Measurements from ENCODE around the gene CAMKK2. TPM values are rescaled to one million over a fixed set of nuclear protein-coding genes. Genes with fewer than 3 reads are reported as not detected.

CAMKK2 gene
- total RNA-seq, 1 experiment from 2014 or later, result 24.7 TPM

DNA sequence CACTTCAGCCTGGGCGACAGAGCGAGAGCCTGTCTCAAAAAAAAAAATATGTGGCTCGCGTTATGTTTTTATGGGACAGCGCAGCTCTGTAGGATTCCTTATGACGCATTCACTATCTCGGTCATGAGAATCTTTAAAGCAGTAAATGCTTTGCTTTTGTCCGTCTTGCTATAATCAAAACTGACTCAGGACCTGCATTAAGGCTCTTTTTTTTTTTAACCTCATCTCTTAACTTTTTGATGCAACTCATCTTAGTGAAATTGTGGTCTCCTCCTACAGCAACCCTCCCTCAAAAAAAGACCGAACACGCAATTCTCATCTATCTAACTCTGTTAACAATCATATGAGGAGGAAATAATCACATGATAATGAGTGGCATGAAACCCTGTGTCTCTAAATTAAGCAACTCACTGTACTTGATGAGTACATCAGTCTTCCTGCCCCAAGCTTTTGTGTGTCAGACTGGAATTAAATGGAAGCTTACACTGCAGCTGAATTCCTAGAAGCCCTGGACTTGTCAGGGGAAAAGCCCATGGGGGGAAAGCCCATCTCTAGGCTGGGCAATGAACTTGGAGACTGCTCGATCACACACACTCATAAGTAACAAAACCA lies 82.2 kb downstream of the CAMKK2 start:
- H3K9me3 ChIP-seq (ENCODE audit: control insufficient read depth, low read depth, low read length), result no peaks in the 10 kb centered on the region
- H4K20me1 ChIP-seq (ENCODE audit: control insufficient read depth, insufficient read depth, insufficient read length), result no peaks in the 10 kb centered on the region
- no peak for DNase-seq
- H3K4me2 ChIP-seq (ENCODE audit: insufficient read depth, insufficient read length, low read length), result no peak overlapping the region
- Mint-ChIP-seq H3K4me1 (peaks cover 7% of the 10 kb centered on the region in 2 experiments), H3K27me3 (ENCODE audit: low read depth) (peaks cover 8% of the 10 kb centered on the region), H3K27ac (no peak overlapping the region), H3K36me3 (ENCODE audit: insufficient read depth in 1 of 3, low read depth in 3 of 3) (0 out of 7 replicates have a peak, but pooled peaks cover 0 to 2% (median 0%) of the 10 kb centered on the region in 3 experiments), H3K4me3 (no peak overlapping the region), H3K9me3 (no peaks in the 10 kb centered on the region; a peak in 1 of 5 replicates)
- H3K18ac ChIP-seq (ENCODE audit: insufficient read length, low read depth, low read length), result no peak overlapping the region
- no CpG with 5 or more reads among the region's 11 CpGs for WGBS (ENCODE audit: extremely low coverage, insufficient read length, low lambda C conversion rate)
- no peak overlapping the region for H2BK15ac ChIP-seq (ENCODE audit: low read depth, low read length)
- no peaks in the 10 kb centered on the region for H3K23me2 ChIP-seq (ENCODE audit: insufficient read length, low read depth, low read length, poor library complexity, severe bottlenecking)
- no peak overlapping the region for H3K23ac ChIP-seq (ENCODE audit: insufficient read length, low read depth, low read length)
- no peak overlapping the region for H3K27ac ChIP-seq (ENCODE audit: insufficient read length, low read depth, low read length)
- no peaks in the 10 kb centered on the region for H3K79me2 ChIP-seq (ENCODE audit: insufficient read depth, low read length)
- no peak overlapping the region for H4K8ac ChIP-seq (replicated peaks; ENCODE audit: insufficient read length, low read depth, low read length)
- no peak overlapping the region for H2BK12ac ChIP-seq (ENCODE audit: insufficient read length, low read depth, low read length)
- no peak overlapping the region for H3K4ac ChIP-seq (ENCODE audit: low read depth, low read length)
- no peaks in the 10 kb centered on the region for H3K79me1 ChIP-seq (ENCODE audit: insufficient read depth, low read depth, low read length, poor library complexity, severe bottlenecking)
- no peak overlapping the region for H2AFZ ChIP-seq (ENCODE audit: low read length)
- no peak overlapping the region for H3K56ac ChIP-seq (ENCODE audit: insufficient read length, low read depth, low read length)
- H2BK20ac ChIP-seq (ENCODE audit: low read depth, low read length, poor library complexity, severe bottlenecking), result no peak overlapping the region
- H3T11ph ChIP-seq (ENCODE audit: low read length), result no peak overlapping the region
- no peak overlapping the region for H2BK5ac ChIP-seq (ENCODE audit: insufficient read length, low read length)
- H3K27me3 ChIP-seq (ENCODE audit: insufficient read depth, low read length), result no peaks in the 10 kb centered on the region; the same call in 1 of the 2 replicates
- H3K9ac ChIP-seq (ENCODE audit: extremely low read depth, insufficient read length, low read length), result no peak overlapping the region
- H4K91ac ChIP-seq (ENCODE audit: insufficient read length, low read depth, low read length), result no peak overlapping the region
- TF ChIP-seq CTCF (conservative IDR thresholded peaks at IDR 0.05), result no peak
- no peak overlapping the region for H2AK5ac ChIP-seq (ENCODE audit: insufficient read length, low read length)
- no peak overlapping the region for H3K14ac ChIP-seq (ENCODE audit: insufficient read depth, low read length)
- no peak overlapping the region for H2BK120ac ChIP-seq (ENCODE audit: low read depth, low read length, poor library complexity, severe bottlenecking)
- H4K5ac ChIP-seq (ENCODE audit: insufficient read length, low read depth, low read length), result no peak overlapping the region
- H3K4me1 ChIP-seq (ENCODE audit: insufficient read depth, low read length), result no peaks in the 10 kb centered on the region
